Measurements from ENCODE around the gene PDE6B.

- no peak for TF ChIP-seq CTCF (IDR thresholded peaks at IDR 0.05; ENCODE audit: insufficient read depth, low read length, poor library complexity, severe bottlenecking)
- TF ChIP-seq EZH2phosphoT487 (conservative IDR thresholded peaks at IDR 0.05; ENCODE audit: low read length) = no peak
Measured at GRCh38 chr4:577499-578450, 47.6 kb upstream of the PDE6B start.
